ENCODE results near the gene DMPK. TPM values are rescaled to one million over a fixed set of nuclear protein-coding genes. Genes with fewer than 3 reads are reported as not detected.
A peak's percentile ranks its signal among the peaks of the same experiment; 100 is the strongest.

Gene DMPK
- total and polyA plus RNA-seq, 2 experiments from 2014 or later: 15.3 to 26.6 TPM

DNA sequence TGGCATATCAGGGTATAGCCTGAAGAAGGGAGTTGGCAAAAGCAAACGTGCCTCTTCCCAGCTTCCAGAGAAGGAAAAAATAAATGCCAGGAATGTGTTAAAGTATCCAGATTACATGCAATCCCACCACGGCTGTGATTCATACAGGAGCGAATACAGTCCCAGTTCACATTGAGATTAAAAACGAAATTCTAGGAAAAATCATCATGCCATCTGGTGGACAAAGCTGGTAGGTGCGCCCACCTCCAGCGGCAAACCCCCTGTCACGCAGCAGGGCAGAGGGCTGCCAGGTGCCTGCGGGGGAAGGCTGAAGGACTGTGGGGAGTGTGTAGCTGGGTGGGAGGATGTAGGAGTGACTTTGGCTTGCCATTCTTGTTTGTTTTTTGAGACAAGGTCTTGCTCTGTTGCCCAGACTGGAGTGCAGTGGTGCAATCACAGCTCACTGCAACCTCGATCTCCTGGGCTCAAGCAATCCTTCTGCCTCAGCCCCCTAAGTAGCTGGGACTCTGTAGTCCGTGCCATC is 16.8 kb upstream of the DMPK start:
- TF ChIP-seq EZH2phosphoT487 (IDR thresholded peaks at IDR 0.05; ENCODE audit: insufficient read depth, low read depth) (no peak), EZH2 (IDR thresholded peaks at IDR 0.05; ENCODE audit: insufficient read depth, poor library complexity, severe bottlenecking) (no peak)
- Histone ChIP-seq H3F3A (ENCODE audit: insufficient read depth) (peaks cover 7% of the 10 kb centered on the region; the same call in 1 of the 2 replicates), H3K4me3 (no peak overlapping the region), H3K4me2 (ENCODE audit: unreplicated experiment) (peak overlapping the region; percentile 18), H3K9ac (no peak overlapping the region), H3K4me1 (ENCODE audit: insufficient read depth) (peaks cover 14% of the 10 kb centered on the region), H3K36me3 (ENCODE audit: low read depth) (no peaks in the 10 kb centered on the region), H3K79me2 (ENCODE audit: insufficient read depth) (no peaks in the 10 kb centered on the region), H3K27ac (no peak overlapping the region), H2AFZ (0 out of 2 replicates have a peak overlapping the region, but pooled peaks have one; percentile 19), H3K9me3 (ENCODE audit: low read depth) (no peaks in the 10 kb centered on the region), H4K20me1 (ENCODE audit: insufficient read depth) (no peaks in the 10 kb centered on the region), H3K9me2 (ENCODE audit: insufficient read depth) (no peaks in the 10 kb centered on the region), H3K27me3 (replicated peaks; ENCODE audit: insufficient read depth) (no peaks in the 10 kb centered on the region)
- DNase-seq: peak; percentile 91
- whole genome bisulfite sequencing, 2 experiments (ENCODE audit: low coverage in 1 of 2, low lambda C conversion rate in 2 of 2, missing lambda C conversion rate in 2 of 2): 6 to 7% methylated on average over 10 of the region's 10 CpGs
- in situ Hi-C loops (cut with MboI): no loop called here

DNA sequence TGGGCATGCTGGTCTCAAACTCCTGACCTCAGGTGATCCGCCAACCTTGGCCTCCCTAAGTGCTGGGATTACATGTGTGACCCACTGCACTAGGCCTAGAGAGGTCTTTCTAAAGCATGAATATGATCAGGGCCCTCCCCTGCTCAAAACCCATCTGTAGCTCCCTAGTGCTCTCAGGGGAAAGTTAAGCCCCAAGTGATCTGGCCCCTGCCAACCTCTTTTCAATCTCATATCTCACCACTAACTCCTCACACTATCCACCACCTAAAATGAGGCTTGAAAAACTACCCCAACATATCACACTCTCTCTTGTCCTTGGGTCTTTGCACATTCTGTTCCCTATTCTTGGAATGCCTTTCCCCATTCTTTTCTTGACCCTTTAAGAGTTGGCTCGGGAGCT is 12.3 kb upstream of the DMPK start:
- 56 to 58% methylated on average over 2 of the region's 2 CpGs for WGBS, 2 experiments (ENCODE audit: low coverage in 1 of 2, low lambda C conversion rate in 2 of 2, missing lambda C conversion rate in 2 of 2)
- TF ChIP-seq EZH2phosphoT487 (IDR thresholded peaks at IDR 0.05; ENCODE audit: insufficient read depth, low read depth) (no peak), EZH2 (IDR thresholded peaks at IDR 0.05; ENCODE audit: insufficient read depth, poor library complexity, severe bottlenecking) (no peak)

DNA sequence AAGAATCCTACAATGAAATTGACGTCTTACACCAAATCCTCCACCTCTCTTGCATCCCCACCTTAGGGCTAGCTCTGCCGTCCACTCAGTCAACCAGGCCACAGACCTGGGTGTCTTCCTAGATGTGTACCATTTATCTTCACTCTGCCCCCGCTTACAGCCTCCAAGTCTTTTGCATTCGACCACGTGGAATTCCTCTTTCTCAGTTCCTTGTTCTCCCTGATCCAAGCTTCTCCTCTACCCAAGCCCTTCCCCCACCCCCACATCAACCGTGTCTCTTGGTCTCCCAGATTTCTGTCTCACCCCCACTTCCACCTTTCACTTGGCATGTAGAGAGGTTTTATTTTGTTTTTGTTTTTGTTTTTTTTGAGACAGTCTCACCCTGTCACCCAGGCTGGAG is 11.6 kb upstream of the DMPK start:
- Histone ChIP-seq H3K9me3 (ENCODE audit: low read depth) (no peaks in the 10 kb centered on the region), H3K27ac (no peak overlapping the region), H3K36me3 (ENCODE audit: low read depth) (peaks cover 11% of the 10 kb centered on the region; the same call in 1 of the 2 replicates), H2AFZ (no peak overlapping the region), H3K4me3 (no peak overlapping the region), H3K4me1 (ENCODE audit: insufficient read depth) (no peaks in the 10 kb centered on the region), H3K4me2 (ENCODE audit: unreplicated experiment) (no peak overlapping the region), H3K9ac (no peak overlapping the region), H4K20me1 (ENCODE audit: insufficient read depth) (no peaks in the 10 kb centered on the region), H3F3A (ENCODE audit: insufficient read depth) (no peaks in the 10 kb centered on the region), H3K9me2 (ENCODE audit: insufficient read depth) (no peaks in the 10 kb centered on the region), H3K79me2 (ENCODE audit: insufficient read depth) (peaks cover 33% of the 10 kb centered on the region), H3K27me3 (replicated peaks; ENCODE audit: insufficient read depth) (no peaks in the 10 kb centered on the region)
- 50 to 53% methylated on average over 6 of the region's 6 CpGs for WGBS, 2 experiments (ENCODE audit: low coverage in 1 of 2, low lambda C conversion rate in 2 of 2, missing lambda C conversion rate in 2 of 2)
- DNase-seq: no peak
- TF ChIP-seq EZH2 (IDR thresholded peaks at IDR 0.05; ENCODE audit: insufficient read depth, poor library complexity, severe bottlenecking) (no peak), EZH2phosphoT487 (IDR thresholded peaks at IDR 0.05; ENCODE audit: insufficient read depth, low read depth) (no peak)
- in situ Hi-C loops (cut with MboI): no loop called here

More for the DNA sequence above, 12.3 kb upstream of the DMPK start:
- H3K4me2 ChIP-seq (ENCODE audit: unreplicated experiment): no peak overlapping the region
- no peak overlapping the region for H2AFZ ChIP-seq
- H3K27me3 ChIP-seq (replicated peaks; ENCODE audit: insufficient read depth): no peaks in the 10 kb centered on the region
- peaks cover 6% of the 10 kb centered on the region; the same call in 1 of the 2 replicates for H3K4me1 ChIP-seq (ENCODE audit: insufficient read depth)
- peaks cover 3% of the 10 kb centered on the region; the same call in 1 of the 2 replicates for H3F3A ChIP-seq (ENCODE audit: insufficient read depth)
- no peaks in the 10 kb centered on the region for H3K9me3 ChIP-seq (ENCODE audit: low read depth)
- H3K79me2 ChIP-seq (ENCODE audit: insufficient read depth): peaks cover 25% of the 10 kb centered on the region
- no peak overlapping the region for H3K4me3 ChIP-seq
- no peak overlapping the region for H3K27ac ChIP-seq
- H3K36me3 ChIP-seq (ENCODE audit: low read depth): peaks cover 4% of the 10 kb centered on the region; the same call in 1 of the 2 replicates
- H3K9me2 ChIP-seq (ENCODE audit: insufficient read depth): no peaks in the 10 kb centered on the region
- in situ Hi-C loops (cut with MboI): no loop called here
- H4K20me1 ChIP-seq (ENCODE audit: insufficient read depth): no peaks in the 10 kb centered on the region
- H3K9ac ChIP-seq: no peak overlapping the region
- DNase-seq: no peak

DNA sequence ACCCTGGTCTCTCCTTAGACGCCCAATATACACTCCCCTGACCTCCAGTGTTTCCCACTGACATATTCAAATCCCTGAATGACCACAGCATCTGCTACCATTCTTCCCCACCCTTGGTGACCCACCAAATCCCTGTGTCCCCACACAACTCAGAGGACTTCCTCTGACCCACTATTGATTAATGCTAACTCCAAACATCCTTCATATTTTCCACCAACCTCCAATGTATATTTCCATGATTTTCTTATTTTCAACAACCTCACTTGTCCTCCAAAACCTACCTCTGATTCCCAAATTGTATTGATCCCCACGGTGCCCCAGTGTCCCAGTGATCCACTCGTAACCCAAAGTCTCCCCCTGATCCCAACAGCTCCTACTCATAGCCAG is 10.9 kb upstream of the DMPK start:
- H4K20me1 ChIP-seq (ENCODE audit: insufficient read depth): no peaks in the 10 kb centered on the region
- H3K9me3 ChIP-seq (ENCODE audit: low read depth): no peaks in the 10 kb centered on the region
- H3K79me2 ChIP-seq (ENCODE audit: insufficient read depth): peaks cover 40% of the 10 kb centered on the region
- in situ Hi-C loops (cut with MboI): no loop called here
- H3K4me2 ChIP-seq (ENCODE audit: unreplicated experiment): no peak overlapping the region
- H3F3A ChIP-seq (ENCODE audit: insufficient read depth): no peaks in the 10 kb centered on the region
- no peak overlapping the region for H3K4me3 ChIP-seq
- H3K4me1 ChIP-seq (ENCODE audit: insufficient read depth): no peaks in the 10 kb centered on the region
- TF ChIP-seq EZH2 (IDR thresholded peaks at IDR 0.05; ENCODE audit: insufficient read depth, poor library complexity, severe bottlenecking): no peak
- no peak for TF ChIP-seq EZH2phosphoT487 (IDR thresholded peaks at IDR 0.05; ENCODE audit: insufficient read depth, low read depth)
- 0 to 4% methylated on average over 3 of the region's 3 CpGs for WGBS, 2 experiments (ENCODE audit: low coverage in 1 of 2, low lambda C conversion rate in 2 of 2, missing lambda C conversion rate in 2 of 2)
- H2AFZ ChIP-seq: no peak overlapping the region
- peak overlapping the region; percentile 39 for H3K9ac ChIP-seq
- no peak for DNase-seq
- no peaks in the 10 kb centered on the region for H3K27me3 ChIP-seq (replicated peaks; ENCODE audit: insufficient read depth)
- no peaks in the 10 kb centered on the region for H3K9me2 ChIP-seq (ENCODE audit: insufficient read depth)
- H3K36me3 ChIP-seq (ENCODE audit: low read depth): peaks cover 12% of the 10 kb centered on the region; the same call in 1 of the 2 replicates
- H3K27ac ChIP-seq: peak overlapping the region; percentile 38
